ELR (cell line): Measurements from ENCODE around the gene CD300H.
"Not testable (repeated sequence)": the region's sequence is repeated elsewhere in the genome, so short reads cannot be mapped to it uniquely, and the experiment has no call there.

Experiments
- DNase-seq: peaks from one replicate; pipeline ENCODE4 v3.0.0-alpha.2; 2015; ENCODE audit warnings: low read depth

CD300H gene

GRCh38 chr17:74584292-74585060 is 17.2 kb upstream of the CD300H start:
- no peak for DNase-seq

- no peak for DNase-seq
These were observed 15.3 kb upstream of the CD300H start for GRCh38 chr17:74582633-74583032.

- no peak for DNase-seq
These were observed 12.6 kb upstream of the CD300H start for GRCh38 chr17:74579900-74580299.

DNA sequence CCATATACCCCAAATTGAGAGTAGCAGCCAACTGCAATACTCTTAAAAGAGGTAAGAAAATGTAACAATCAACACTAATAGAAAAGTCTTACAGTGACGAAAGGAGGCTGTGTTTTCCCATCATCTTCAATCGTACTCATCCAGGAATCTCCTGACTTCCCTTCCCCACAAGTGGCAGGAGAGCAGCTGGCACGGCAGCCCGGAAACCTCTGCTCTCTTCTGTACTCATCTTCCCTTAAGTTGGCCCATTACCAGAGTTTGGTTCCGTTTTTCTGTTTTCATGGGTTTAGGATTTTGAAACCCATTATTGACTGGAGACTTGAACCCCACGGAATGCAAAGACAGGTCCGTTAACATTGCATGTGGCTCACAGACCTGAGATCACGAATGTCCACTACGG is 11.7 kb upstream of the CD300H start:
- DNase-seq = no peak

DNA sequence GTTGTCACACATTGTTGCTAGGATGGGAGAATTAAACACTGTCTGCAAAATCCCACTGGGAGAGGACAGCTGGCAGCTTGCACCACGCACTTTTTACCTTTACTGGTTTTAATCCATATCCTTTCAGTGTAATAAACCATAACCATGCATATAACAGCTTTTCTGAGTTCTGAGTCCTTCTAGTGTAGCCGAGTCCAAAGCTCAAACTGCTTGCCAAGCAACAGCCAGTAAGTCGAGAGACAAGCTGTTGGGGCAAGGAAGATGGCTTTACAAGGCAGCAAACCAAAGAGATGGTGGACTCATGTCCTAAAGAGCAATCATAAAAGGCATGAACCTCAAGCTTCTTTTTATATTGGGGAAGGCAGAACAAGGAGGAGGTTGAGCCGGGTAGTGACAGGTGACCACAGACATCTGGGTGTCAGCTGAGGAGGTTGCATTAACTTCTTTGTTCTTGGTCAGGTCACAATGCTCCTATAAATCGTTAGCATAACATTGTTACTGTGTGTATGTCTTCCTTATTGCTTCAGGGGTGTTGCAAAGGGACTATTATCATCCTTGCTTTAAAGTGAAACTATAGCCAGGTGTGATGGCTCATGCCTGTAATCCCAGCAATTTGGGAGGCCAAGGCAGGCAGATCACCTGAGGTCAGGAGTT is 7.3 kb upstream of the CD300H start:
- no peak for DNase-seq

DNA sequence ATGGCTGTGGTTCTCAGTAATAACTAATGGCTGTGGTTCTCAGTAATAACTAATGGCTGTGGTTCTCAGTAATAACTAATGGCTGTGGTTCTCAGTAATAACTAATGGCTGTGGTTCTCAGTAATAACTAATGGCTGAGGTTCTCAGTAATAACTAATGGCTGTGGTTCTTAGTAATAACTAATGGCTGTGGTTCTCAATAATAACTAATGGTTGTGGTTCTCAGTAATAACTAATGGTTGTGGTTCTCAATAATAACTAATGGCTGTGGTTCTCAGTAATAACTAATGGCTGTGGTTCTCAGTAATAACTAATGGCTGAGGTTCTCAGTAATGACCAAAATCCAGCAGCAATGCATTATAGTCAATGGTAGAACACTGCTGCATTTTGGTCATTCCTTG is 6.3 kb upstream of the CD300H start:
- DNase-seq = not testable (repeated sequence)

DNA sequence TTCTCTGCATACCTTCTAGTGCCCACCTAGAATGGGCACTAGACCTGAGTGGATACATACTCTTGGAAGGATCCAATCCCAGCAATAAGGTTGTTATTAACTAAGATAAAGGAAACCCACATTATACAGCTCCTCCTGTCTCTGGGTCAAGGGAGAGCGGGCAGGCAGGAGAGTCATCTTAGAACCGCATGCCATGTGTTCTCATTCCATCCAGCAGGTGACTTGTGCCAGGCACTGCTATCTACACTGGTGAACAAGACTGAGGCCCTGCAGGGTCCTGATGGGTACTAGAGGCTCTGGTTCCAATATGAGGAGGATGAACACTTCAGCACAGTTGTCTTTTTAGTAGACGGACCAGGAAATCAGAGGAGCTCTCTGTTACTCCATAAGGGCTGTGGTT is 5.9 kb upstream of the CD300H start:
- no peak for DNase-seq

- no peak for DNase-seq
These were observed 4.4 kb upstream of the CD300H start for GRCh38 chr17:74571621-74572270.

DNA sequence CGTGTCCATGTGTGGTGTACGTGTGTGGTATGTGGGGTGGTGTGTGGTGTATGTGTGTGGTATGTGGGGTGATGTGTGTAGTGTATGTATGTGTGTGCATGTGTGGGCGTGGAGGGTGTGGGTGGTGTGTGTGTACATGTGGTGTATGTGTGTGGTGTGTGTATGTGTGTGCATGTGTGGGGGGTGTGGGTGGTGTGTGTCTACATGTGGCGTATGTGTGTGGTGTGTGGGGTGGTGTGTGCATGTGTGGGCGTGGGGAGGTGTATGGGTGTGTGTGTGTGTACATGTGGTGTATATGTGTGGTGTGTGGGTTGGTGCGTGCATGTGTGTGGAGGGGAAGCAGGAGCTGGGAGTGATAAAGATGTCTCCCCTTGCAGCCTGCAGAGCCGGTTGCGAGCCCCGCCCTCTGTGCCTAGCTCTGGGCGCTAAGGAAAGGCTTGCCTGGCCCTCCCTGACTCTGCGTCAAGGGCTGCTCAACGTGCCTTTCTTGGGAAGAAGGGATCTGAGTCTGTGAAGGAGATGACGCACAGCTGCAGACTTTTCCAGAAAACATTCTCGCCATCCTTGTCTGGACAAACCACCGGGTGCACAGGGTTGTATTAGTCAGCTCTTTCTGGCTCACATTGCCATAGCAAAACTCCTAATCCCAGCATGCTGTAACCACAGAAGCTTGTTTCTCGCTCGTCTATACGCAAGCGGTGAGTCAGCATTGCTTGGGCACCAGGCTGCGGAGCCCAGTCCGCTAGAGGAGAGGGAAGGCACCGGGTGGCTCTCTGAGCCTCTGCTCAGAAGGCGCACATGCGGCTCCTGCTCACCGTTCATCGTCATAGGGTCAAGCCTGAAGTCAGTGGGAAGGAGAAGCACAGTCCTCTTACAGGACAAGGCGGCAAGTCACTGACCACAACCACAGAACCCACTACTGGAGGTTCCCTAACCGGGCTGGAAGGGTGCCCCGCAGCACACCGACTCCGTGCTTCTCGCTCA is 2.0 kb upstream of the CD300H start:
- DNase-seq = peak; percentile 82

DNA sequence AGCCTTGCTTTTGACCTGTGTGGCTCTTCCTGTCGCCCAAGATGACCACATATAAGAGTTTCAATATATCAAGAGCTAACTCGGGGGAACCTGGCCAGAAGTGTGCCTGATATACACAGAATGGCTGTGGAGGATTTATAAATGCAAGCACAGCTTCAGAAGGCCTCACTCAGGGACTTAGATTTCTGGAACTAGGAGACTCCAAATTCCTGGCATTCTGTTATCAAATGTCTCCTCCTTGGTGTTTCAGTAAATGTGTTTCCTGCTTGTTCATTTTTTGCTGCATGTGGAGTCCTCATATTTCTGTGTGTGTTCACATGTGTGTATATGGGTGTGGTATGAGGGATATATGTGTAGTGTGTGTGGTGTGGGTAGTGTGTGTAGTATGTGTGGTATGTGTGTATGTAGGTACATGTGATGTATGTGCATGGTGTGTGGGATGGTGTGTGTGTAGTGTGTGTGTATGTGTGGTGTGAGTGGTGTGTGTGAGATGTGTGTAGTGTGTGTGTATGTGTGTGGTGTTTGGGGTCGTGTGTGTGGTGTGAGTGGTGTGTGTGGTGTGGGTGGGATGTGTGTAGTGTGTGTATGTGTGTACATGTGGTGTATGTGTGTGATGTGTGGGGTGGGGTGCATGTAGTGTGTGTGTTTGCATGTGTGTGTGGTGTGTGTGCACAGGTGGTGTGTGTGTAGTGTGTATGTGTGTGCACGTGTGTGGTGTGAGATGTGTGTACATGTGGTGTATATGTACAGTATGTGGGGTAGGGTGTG is 981 bp upstream of the CD300H start:
- no peak for DNase-seq

DNA sequence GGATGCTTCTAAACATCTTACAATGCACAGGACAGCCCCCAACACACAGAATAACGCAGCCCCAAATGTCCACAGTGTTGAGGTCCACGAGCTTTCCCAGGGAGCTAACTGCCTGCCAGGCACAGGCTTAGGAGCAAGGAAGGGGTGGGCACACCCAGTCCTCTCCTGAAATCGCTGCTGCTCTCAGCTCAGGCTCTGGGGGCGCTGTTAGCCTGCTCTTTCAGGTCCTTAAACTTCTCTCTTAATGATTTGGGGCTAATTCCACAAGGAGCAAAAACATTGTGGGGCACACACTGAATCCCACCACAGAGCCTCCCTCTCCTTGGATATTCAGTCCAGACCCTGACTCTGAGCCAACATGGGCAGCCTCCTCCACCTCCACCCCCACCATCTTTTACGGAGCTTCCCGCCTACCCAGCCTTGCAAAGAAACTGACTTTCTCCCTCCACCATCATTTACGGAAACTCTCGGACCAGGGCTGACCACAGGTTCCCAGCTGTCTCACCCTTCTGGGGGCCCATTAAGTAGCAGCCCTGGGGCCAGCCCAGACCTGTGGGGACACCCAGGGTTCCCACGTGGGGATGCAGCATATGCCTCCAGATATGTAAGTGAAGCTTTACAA is 1.1 kb downstream of the CD300H start:
- DNase-seq = peak; percentile 43

GRCh38 chr17:74565126-74565525 is 2.2 kb downstream of the CD300H start:
- no peak for DNase-seq

GRCh38 chr17:74563358-74563757 is 4.0 kb downstream of the CD300H start:
- no peak for DNase-seq

DNA sequence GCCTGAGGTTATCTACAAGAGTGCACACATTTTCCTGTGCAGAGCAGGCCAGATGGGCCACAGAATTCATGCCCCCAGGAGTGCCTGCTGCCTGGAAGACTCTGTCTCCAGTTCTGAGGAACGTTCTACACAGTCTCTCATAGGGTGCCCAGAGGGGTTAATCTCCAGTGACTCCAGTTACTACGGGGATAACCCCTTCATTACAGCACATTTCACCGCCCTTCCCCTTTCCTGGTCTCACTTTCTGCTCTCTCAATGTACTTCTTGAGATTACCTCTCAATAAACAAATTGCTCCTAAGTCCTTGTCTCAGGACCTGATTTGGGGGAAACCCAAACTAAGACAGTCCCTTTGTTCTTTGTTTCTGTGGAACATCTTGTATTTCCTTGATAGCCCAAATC is 5.7 kb downstream of the CD300H start:
- no peak for DNase-seq

DNA sequence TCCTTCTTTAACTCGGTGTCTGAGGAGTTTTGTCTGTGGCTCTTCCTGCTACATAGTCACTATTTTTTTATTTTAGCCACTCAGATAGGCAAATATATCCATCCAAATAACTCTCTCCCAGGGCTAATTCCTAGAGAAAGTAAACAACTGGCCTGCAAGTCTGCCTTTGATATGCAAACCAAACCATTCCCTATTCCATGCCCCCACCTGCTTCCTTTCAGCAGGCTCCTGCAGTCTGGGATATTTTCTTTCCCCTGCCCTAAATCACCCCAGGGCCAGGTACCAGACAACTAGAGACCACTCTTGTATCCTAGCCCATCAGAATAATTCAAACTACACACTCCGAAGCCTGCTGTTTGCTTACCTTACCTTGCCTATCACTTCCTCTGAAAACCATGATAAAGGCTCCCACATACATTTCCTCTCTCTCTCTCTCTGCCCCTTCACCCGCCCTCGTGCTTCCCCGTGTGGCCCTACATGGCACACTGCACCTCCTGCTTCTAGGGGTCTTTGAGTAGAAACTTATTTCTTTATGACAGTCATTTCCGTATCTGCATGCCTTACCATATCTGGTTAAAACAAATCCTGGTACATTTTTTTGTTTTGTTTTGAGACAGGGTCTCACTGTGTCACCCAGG is 8.3 kb downstream of the CD300H start:
- DNase-seq = no peak

DNA sequence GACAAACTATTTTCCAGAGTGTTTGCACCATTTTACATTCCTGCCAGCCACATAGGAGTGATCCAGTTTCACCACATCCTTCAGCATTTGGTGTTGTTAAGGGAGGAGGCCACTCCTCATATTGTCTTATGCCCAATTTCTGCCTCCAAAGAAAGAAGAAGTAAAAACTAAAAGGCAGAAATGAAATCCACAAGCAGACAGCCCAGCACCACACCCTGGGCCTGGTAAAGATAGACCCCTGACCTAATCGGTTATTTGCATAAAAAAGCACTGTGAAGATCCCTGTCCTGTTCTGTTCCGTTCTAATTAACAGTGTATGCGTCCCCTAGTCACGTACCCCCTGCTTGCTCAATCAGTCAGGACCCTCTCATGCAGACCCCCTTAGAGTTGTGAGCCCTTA is 8.9 kb downstream of the CD300H start:
- not testable (repeated sequence) for DNase-seq

GRCh38 chr17:74555427-74555940 is 11.8 kb downstream of the CD300H start:
- DNase-seq = no peak

DNA sequence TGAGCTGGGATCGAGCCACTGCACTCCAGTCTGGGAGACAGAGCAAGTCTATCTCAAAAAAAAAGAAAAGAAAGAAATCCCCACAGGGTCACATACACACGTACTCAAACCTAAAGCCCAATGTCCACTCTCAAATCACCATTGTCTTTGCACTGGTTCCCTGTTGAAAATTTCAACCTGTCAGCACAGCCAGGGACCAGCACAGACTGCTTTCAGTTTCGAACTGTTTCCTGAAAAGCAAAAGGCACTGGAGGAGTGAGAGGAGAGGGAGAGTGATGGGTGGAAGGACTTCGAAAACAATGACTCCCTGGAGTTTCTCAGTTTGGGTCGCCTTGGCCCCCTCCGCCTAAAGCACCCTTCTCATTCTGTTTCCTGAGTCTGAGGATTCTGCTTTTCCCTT is 12.4 kb downstream of the CD300H start:
- no peak for DNase-seq

DNA sequence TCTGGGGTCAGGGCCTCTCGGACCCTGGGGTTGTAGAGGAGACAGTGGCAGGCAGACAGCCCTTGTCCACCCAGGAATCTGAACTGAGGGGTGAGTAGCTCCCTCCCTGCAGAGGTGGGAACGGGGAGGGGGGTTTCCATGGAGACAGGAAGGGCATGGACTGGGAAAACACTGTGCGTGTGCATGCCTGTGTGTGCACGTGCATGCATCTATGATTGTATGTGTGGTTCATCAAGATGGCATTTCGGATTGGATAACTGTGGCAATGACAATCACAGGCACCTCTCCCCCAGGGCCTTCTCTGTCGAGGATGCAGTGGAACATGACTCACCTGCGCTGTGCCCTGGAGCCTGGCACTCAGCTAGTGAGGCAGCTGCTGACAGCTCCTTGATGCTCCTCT is 15.3 kb downstream of the CD300H start:
- peak; percentile 17 for DNase-seq

- DNase-seq = no peak
These were observed 16.7 kb downstream of the CD300H start for GRCh38 chr17:74550602-74551001.
